DLD1 (cell line): ENCODE data around the gene HOXC4.

Source experiments
- in situ Hi-C: cut with HindIII; loops from 2 replicates; pipeline ENCODE4 v1.10.0; 2017; ENCODE audit warnings: low sequenced_read_pairs

Gene HOXC4

GRCh38 chr12:54026640-54027441 is 26.8 kb upstream of the HOXC4 start:
- in situ Hi-C loops = no loop called here

DNA sequence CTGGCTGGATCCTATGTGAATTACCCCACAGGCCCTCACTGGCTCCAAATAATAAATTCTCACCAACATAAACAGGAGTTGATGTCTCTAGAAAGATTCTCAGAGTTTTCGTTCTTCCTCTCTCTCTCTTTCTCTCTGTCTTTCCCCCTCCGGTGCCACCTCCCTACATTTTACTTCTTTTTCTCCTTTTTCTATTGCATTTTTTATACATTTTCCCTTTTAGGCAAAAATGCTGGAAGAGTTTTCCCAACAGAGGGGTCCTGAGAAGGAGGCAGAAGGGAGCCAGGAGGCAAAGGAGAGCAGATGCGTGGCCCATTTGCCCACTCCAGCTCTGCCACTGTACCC is 26.2 kb upstream of the HOXC4 start:
- in situ Hi-C loops = no loop called here

- in situ Hi-C loops = no loop called here
Measured at GRCh38 chr12:54028314-54029201, 25.1 kb upstream of the HOXC4 start, which contains the start of gene HOXC6. Gene HOXC6, plus strand, starts transcription at chr12:54028440. Its CDS starts 82 bp downstream, at chr12:54028522.

DNA sequence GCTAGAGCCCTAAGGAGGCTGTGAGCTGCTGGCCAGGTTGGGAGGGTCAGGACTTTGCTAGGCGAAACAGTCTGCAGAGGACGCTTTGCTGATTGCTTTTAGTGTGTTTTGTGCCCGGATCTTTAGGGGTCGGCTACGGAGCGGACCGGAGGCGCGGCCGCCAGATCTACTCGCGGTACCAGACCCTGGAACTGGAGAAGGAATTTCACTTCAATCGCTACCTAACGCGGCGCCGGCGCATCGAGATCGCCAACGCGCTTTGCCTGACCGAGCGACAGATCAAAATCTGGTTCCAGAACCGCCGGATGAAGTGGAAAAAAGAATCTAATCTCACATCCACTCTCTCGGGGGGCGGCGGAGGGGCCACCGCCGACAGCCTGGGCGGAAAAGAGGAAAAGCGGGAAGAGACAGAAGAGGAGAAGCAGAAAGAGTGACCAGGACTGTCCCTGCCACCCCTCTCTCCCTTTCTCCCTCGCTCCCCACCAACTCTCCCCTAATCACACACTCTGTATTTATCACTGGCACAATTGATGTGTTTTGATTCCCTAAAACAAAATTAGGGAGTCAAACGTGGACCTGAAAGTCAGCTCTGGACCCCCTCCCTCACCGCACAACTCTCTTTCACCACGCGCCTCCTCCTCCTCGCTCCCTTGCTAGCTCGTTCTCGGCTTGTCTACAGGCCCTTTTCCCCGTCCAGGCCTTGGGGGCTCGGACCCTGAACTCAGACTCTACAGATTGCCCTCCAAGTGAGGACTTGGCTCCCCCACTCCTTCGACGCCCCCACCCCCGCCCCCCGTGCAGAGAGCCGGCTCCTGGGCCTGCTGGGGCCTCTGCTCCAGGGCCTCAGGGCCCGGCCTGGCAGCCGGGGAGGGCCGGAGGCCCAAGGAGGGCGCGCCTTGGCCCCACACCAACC is 23.9 kb upstream of the HOXC4 start:
- in situ Hi-C loops = no loop called here

GRCh38 chr12:54030442-54030801 is 23.2 kb upstream of the HOXC4 start:
- in situ Hi-C loops = no loop called here

GRCh38 chr12:54030889-54031471 is 22.7 kb upstream of the HOXC4 start:
- in situ Hi-C loops = no loop called here

- in situ Hi-C loops = no loop called here
Measured at GRCh38 chr12:54031480-54031879, 22.2 kb upstream of the HOXC4 start.

DNA sequence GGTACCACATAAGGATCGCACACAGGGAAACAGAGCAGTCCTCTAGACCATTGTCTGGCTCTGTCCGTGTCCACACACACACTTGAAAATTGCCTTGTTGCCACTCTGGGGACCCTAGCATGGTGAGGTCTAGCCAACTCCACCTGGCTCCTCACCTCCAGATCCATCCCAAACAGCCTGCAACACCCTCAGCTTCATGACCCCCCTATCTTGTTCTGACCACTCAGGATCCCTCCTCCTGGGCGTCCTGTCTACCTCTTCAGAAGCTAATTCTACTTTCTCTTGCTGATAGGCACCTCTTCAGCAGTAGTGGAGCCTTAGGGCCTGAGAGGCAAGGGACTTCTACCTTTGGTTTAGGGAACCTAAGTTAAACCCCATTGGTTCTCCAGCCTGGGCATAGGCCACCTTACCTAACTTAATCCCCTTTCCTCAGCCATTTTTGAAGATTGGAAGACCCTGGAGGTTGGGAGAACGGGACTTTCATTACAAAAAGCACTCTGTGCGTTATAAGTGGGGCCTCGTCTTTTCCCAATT is 21.5 kb upstream of the HOXC4 start:
- in situ Hi-C loops = no loop called here

- in situ Hi-C loops = no loop called here
Measured at GRCh38 chr12:54032627-54033100, 21.0 kb upstream of the HOXC4 start, which contains the start of gene HOXC5. Gene HOXC5, plus strand, starts transcription at chr12:54033050. Its CDS starts 73 bp downstream, at chr12:54033123.

DNA sequence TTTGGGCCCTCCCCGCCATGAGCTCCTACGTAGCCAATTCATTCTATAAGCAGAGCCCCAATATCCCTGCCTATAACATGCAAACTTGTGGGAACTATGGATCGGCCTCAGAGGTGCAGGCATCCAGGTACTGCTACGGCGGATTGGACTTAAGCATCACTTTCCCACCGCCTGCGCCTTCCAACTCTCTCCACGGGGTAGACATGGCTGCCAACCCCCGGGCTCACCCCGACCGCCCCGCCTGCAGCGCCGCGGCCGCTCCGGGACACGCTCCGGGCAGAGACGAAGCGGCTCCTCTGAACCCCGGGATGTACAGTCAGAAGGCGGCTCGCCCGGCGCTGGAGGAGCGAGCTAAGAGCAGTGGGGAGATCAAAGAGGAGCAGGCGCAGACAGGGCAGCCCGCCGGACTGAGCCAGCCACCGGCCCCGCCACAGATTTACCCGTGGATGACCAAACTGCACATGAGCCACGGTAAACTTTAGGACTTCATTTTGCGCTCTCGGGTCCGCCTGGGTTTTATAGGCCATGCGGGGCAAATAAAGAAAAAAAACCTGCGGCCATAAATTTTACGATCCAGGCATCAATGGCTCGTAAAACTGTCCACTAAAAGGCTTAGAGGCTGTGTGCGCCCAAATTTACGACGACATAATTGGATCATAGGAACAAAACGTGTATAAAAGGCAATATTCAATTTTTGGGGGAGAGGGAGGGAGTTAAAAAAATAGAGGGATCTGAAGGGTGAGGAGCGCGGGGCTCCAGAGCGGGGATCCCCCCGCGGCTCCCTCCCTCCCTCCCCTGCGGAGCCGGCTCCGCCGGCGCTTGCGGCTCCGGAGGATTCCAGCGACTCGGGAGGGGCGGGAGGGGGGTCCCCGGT is 20.3 kb upstream of the HOXC4 start:
- in situ Hi-C loops = no loop called here

- in situ Hi-C loops = no loop called here
Measured at GRCh38 chr12:54033980-54034784, 19.5 kb upstream of the HOXC4 start.

- in situ Hi-C loops = no loop called here
Measured at GRCh38 chr12:54034785-54035310, 18.8 kb upstream of the HOXC4 start.

DNA sequence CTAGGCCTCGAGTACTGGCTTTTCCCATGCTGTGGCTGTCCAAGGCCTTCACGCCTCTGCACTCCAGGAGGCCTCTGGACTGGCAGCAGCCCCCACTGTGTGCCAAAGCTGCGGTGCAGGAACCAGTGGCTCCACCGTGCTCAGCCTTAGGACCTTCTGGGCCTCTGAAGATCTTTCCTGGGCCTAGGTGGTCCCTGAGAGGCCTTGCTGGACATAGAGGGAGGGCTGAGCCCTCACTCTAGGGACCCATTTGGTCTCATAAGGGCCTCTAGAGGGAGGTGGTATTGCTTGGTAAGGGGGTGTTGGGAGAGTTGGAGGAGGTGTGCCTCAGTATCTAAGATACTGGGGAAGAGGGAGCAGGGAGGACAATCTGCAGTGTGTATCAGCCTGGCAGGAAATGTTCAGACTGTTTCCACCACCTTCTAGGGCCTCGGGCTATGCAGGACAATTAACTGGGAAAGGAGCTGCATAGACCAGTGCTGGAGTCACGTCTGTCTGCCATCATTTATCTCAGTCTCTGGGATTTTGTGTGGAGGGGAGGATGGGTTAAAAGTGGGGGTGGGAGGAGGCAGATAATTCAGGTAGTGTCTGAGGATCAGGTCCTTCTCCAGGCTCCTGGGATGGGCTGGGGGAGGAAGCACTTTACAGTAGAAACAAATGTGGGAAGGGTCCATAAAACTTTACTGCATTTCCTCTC is 17.9 kb upstream of the HOXC4 start:
- in situ Hi-C loops = no loop called here

- in situ Hi-C loops = no loop called here
Measured at GRCh38 chr12:54036620-54037359, 16.8 kb upstream of the HOXC4 start.

DNA sequence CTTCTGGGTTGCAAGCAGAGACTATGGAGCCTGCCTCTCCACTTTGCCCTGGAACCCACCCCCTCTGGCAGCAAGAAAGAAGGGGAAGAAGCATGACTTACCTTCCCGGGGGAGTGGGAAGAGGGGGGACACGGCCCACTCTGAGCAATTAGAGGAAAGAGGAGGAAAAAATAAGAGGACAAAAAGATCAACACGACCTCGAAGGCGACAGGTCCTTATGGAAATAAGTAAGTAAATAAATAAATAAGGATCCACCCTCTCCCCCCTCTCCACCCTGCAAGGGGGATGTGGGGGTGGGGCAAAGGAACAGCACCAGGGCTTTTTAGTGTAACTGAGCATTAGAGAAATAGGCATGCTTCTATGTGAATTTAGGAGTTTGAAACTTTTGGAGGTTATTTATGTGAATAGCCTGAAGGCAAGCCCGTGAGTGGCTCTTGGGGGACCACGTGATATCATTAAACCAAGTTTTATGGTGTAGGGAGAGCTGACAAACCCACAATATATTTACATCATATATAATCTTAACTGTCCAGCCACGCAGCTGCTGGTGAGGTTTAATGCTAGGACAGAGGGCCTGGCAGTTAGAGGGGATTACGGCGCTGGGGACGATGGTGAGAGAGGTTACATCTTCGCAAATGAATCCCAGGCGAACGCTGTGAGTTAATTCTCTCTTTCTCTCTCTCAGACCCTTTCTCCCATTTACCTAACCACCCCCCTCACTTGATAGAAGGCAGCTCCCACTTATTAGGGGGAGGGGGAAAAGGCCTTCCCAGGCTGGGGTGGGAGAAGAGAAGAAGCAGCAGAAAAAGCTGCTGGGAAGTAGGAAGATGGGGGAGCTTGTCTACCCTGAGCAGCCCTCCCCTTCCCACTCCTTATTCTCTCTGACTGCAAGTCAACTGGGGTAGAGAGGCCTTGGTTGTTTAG is 16.0 kb upstream of the HOXC4 start:
- in situ Hi-C loops = no loop called here
